ENCODE results near the gene NELFA.

DNA sequence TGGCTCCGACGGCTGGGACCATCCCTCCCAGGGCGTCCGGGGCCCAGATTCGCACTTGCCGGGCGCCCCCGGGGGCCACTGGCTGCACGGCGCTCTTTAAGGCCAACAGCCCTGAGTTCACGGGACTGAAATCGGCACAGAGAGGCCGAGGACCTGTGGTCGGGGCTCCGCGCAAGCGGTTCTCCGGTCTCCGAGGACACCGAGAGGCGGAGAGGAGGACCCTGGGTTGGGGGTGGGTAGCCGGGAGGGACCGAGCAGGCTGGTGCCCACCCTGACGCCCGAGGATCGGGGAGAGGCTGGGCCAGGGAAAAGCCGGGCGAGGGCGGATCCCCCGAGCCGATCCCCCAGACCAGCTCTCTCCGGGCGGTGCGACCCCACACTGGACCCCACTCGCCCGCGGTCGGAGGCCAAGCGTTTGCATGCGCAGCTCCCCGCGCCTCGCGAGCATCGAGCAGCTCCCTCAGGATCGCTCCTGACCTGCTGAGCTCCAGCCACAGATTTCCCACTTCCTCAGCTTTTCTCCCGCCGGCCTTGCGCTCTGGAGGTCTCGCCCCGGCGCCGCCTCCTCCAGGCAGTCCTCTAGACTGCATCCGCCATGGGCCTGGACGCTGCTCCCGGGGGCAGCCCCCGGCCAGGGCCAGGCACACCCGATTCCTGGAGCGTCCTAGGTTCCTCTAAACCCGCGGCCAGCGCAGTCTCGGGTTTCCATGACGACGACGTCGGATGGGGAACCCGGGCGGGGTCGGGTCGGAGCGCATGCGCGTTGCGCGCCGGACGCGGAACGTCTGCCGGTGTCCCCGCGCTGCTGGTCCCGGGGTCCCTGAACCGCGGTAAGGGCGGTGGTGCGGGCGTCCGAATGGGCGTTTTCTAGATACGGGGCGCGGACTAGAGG is 32.7 kb upstream of the NELFA start:
- TF ChIP-seq POLR2A (IDR thresholded peaks at IDR 0.05): no peak
- TF ChIP-seq, protein P1, sequence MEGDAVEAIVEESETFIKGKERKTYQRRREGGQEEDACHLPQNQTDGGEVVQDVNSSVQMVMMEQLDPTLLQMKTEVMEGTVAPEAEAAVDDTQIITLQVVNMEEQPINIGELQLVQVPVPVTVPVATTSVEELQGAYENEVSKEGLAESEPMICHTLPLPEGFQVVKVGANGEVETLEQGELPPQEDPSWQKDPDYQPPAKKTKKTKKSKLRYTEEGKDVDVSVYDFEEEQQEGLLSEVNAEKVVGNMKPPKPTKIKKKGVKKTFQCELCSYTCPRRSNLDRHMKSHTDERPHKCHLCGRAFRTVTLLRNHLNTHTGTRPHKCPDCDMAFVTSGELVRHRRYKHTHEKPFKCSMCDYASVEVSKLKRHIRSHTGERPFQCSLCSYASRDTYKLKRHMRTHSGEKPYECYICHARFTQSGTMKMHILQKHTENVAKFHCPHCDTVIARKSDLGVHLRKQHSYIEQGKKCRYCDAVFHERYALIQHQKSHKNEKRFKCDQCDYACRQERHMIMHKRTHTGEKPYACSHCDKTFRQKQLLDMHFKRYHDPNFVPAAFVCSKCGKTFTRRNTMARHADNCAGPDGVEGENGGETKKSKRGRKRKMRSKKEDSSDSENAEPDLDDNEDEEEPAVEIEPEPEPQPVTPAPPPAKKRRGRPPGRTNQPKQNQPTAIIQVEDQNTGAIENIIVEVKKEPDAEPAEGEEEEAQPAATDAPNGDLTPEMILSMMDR (IDR thresholded peaks at IDR 0.05): no peak

All from breast epithelium (tissue), 3 donors.